Cardiac ventricle fibroblast (primary cell): ENCODE results near the gene RRAGB. TPM values are rescaled to one million over a fixed set of nuclear protein-coding genes. Genes with fewer than 3 reads are reported as not detected.

Experiments used
- total RNA-seq: library from RNA; depleted of rRNA; stranded (reverse); fragments of >200 nt; gene quantifications from 2 replicates; pipeline ENCODE4 v1.2.3, GENCODE V29; 2015

The RRAGB gene
- 14.2 and 19.0 TPM in 2 replicates for total RNA-seq

GRCh38 chrX:55717521-55718497 is at the start of gene RRAGB:
RRAGB (plus strand) TSS chrX:55717749; CDS start chrX:55718328, 579 bp downstream.

Other genes starting within 250 kb of the RRAGB start
- gene USP51, start 227.9 kb upstream of the RRAGB start, total RNA-seq, result 1.6 and 1.9 TPM in 2 replicates
- not detected in 2 replicates for gene FOXR2, start 94.3 kb upstream of the RRAGB start, total RNA-seq